Activated CD8-positive, alpha-beta memory T cell treated with anti-CD3 and anti-CD28 coated beads, Interleukin-2, amount 50 U/mL, for 1 hour (primary cell): ENCODE results near the gene HOXD9.

Source experiments
- DNase-seq: peaks from one replicate; pipeline ENCODE4 v3.0.0-alpha.2; 2020; ENCODE audit errors: extremely low read depth

The HOXD9 gene

DNA sequence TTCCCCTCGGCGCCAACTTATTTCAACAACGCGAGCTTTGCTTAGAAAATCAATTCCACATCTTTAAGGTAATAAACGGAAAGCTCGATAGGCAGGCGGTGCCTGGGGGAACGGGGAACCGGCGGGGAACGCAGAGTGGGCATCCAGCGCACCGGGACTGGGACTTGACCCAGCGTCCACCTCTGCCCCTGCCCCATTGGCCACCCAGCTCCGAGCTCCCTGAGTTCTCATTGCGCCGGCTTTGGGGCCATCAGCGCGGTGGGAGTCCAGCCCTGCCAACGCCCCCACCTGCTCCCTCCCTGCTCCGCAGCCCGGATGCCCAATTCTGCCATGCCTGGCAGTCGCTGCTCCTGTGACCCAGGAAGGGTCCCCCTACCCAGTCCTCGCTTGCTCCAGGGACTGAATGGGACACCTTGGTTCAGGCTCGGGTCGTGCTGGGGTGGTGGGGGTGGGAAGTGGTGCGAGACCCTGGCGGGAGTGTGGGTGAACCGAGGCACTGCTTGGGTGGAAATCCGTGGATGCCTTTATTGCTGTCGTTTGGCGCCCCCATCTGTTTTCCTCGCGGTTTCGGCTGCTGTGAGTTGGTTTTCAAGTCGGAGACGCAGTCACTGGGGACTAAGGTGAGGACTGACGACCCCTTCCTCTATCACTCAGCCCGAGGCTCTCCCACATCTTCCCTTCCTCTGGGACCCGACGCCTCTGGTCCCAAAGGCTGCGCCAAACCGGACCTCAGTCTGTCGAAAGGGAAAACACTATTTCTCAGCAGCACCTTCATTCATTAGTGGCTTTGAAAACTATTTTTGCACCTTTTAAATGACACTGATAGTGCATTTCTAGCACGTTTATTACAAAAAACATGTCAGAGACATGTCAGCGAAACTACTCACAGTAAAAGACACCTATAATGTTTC lies 36.4 kb upstream of the HOXD9 start:
- DNase-seq = no peak

DNA sequence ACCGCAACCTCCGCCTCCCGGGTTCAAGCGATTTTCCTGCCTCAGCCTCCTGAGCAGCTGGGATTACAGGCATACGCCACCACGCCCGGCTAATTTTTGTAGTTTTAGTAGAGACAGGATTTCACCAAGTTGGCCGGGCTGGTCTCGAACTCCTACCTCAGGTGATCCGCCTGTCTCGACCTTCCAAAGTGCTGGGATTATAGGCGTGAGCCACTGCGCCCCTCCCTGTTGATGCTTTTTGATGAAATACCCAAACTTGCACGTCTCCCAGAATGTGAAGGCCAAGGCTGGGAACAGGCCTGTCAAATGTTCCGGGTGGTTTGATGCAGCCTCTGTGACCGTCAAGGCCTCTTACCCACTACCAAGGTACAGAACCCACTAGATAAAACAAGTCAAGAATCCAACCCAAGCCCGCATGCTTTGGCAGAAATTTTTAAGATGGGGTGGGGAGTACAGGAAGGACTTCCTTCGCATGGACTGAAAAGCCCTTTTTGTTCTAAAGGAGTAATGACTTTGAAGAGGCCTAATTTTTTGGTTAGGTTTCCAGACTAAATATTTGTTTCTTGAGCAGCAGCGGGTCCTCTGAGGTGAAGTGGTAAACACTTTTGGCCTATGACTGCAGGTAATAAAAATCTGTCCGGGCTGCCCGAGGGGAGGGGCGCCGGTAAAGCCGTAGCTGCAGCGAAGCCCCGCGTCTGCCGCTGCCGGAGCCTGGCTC lies 35.0 kb upstream of the HOXD9 start:
- no peak for DNase-seq

DNA sequence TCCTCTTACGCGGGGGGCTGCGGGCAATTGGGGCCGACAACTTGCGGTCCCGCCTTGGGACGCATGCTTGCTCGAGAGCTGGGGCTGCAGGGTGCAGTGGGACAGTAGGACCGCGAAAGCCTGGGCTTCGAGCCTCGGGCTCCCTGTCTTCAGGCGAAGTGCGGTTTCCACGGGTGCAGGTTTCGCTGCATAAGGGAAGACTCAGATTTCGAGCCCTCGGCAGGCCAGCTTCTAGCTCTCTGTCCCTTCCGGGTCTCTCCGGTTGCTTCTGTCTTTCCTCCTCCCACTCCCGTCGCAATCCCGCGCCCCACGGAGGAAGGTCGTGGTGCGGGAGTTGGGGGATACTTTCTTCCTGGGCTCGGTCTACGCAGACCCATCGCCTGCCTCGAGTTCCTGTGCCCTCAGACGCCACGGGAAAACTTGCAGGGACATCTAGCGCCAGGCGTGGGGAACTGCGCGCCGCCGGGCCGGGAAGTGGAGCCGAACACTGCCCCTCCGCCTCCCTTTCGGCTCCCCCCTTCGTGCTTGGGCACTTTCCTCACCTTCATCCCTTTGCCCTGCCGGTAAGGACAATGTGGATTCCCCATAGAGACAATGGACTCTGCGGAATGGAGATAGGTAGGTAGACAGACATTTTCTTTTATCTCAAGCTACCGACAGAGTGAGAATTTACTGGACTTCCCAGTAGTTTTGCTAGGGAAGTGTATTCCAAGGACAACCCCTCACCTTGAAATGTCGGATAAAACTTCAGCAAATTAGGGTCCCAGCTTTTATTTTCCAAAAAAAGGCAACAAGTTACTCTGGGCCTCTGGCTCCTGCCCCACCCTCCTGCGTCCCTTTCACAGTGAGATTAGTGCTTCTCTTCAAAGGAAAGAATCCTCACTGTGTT lies 34.2 kb upstream of the HOXD9 start:
- no peak for DNase-seq

DNA sequence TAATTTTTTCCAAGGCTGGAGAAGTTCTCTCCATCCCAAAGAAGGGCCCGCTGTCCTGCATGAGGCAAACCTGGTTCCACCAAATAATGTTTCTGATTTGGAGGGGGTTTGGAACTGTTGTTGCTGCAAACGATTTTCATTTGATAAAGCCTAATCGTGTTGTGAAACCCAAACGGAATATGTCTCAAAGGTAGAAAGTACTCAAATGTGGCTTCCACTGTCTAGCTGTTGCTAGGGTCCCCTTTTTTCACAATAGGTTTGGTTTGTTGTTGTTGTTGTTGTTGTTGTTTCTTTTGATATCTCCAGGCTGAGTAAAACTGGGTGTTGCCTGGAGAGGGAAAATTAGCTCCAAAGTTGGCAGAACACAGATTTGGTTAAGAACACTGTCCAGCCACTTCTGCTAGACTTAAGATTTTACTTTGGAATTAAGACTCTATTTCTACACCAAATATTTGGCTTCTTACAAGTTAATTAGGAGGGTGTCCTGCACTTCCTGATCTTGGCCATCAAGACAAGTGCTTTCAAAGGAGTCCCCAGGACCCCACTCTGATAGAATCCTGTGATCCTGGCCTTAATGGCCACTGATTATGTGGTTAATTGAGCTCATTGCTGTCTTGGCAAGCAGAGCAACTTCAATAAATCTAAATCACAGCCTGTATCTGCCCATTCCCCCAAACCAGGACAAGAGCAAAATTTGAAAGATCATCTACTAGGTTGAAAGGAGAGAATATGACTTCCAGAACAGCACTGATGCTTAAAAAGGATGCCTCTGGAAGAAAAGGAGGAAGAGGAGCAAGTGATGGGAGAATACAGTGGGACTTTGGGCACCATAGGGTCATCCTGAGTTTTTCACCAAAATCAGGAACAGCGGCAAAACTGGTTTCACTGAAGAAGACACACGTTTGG lies 33.3 kb upstream of the HOXD9 start:
- DNase-seq = no peak

DNA sequence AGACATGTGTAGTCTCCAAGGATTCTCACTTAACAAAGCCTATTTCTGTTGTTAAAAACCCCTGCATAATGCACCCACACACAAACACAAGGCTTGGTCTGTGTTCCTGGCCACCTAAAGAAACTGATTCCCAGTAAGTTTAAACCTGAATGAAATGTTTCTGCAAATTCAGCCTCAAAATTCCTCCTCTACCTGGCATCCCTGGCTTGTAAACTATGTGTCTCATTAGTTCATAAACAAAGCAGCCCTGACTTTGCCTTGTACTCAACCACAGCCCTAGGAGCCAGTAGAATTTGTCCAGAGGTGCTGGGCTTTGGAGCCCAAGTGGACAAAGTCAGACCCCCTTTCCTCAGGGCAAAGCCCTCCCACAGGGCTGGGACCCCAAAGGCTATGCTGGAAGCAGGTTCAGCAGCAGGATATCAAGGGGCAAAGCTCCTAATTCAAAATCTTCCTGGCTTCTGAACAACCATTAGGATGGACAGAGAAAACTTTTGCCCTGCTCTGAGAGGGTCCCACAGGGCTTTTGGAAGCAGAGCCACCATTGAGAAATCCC lies 32.6 kb upstream of the HOXD9 start:
- DNase-seq = no peak

DNA sequence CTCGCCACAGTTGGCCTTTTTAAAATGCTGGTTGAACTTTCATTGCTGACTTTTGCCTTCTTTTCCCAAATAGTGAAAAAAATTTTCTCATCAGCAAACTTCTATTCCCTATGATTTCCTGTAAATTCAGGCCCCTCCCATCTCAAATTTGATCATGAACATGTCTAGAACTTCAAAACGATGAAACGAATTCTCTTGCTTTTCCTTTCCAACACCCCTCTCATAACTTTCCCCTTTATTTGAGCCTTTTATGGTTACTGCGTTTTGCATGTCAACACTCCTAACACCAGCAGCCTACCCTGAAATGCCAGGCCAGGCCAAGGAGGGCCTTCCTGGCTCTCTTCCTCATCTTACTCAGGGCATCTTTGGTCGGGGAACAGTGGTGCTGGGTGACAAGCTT lies 31.7 kb upstream of the HOXD9 start:
- no peak for DNase-seq

DNA sequence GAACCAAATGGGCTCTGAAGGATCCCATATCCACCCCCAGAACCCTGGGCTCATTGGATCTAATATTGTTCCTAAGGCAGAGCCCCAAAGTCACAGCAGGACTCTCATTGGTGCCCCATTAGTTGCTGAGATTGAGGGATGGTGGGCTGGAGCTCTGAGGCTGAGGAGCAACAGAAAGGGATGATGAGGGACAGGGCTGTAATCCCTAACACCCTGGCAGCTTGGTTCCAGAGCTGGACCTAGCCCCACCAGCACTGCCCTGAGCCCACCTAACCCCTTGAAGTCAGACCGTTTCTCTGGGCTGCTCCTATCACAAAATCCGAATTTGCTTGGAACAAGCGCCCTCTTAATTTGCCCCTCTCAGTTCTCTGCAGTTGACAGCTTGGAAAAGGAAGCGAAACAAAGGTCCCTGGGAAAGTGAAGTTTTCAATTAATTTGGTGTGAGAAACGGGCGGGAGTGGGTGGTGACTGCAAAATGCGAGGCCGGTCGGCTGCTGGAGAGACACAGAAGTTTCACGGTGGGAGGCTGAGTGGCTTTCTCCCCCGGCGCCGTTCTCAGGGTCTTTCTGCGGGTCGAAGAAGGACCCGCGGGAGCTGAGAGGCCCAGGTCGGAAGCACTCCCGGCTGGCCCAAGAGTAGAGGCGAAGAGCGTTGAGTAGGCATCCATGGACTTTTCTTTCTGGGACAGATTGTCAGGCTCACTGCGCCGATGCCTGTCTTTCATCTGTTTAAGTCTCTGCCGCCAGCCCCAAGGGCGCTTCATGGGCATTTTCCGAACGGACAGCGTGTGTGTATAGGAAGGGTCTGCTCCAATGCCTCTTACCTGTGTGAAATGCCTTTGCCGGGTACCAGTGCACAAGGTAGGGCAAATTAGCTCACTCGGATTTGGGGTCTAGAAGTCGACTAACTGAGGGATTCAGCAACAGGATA lies 30.9 kb upstream of the HOXD9 start:
- DNase-seq = no peak

DNA sequence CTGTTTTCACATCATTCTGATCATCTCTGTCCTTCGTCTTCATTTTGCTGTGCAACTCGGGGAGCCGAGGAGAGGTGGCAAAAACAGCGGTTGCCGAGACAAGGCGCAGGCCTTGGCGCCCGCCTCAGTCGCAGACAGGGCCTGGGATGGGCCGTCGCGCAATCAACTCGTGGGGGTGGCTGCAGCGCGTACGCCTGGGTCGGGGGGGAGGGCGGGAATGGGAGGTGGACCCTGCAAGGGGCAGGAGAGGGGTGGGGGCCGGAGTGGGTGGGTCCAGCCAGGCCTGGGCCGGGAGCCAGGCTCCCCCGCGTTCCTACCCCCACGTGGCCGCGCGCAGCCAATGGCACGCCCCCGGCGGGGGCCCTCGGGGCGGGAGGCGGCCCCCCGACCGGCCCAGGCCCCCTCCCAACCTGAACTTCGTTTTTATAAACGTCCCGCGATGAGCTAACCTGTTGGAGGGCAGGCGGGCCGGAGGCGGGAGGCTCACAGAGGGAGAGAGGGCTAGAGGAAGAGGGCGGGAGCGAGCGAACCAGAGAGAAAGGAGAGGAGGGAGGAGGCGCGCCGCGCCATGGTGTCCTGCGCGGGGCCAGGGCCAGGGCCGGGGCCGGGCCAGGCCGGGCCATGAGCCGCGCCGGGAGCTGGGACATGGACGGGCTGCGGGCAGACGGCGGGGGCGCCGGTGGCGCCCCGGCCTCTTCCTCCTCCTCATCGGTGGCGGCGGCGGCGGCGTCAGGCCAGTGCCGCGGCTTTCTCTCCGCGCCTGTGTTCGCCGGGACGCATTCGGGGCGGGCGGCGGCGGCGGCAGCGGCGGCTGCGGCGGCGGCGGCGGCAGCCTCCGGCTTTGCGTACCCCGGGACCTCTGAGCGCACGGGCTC lies 30.0 kb upstream of the HOXD9 start, which contains the start of gene HOXD13:
Gene HOXD13, plus strand, starts transcription at position 452 of the 875 bp plus-strand sequence. Its CDS starts 170 bp downstream, at position 622.
- DNase-seq = no peak

DNA sequence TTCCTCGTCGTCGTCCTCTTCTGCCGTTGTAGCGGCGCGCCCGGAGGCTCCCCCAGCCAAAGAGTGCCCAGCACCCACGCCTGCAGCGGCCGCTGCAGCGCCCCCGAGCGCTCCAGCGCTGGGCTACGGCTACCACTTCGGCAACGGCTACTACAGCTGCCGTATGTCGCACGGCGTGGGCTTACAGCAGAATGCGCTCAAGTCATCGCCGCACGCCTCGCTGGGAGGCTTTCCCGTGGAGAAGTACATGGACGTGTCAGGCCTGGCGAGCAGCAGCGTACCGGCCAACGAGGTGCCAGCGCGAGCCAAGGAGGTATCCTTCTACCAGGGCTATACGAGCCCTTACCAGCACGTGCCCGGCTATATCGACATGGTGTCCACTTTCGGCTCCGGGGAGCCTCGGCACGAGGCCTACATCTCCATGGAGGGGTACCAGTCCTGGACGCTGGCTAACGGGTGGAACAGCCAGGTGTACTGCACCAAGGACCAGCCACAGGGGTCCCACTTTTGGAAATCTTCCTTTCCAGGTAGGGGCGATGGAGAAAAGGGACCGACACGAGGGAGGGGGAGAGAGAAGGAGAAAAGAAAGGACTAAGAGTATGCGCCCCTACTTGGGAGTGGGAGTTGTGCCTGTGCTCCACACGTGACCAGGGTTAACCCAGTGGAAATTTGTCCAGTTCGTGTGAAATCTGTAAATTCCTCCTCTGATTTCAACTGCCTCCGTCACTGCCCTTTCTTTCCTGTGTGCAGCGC lies 29.2 kb upstream of the HOXD9 start:
- DNase-seq = no peak

DNA sequence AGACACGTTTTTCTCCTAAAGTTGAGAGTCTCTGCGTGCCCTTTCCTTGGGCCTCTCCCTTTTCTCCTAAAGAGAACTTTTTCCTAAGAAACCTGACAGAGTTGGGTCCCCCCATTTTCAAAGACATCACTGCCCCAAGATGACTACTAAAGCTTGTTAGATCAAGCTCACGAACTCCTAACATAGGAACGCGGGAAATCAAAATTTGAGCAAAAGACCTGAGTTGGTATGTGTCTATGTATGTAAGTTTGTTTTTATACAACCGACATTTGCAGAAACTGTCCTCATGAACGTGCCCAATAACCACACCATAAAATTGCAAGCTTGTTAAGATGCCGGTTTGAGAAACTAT lies 28.6 kb upstream of the HOXD9 start:
- no peak for DNase-seq

DNA sequence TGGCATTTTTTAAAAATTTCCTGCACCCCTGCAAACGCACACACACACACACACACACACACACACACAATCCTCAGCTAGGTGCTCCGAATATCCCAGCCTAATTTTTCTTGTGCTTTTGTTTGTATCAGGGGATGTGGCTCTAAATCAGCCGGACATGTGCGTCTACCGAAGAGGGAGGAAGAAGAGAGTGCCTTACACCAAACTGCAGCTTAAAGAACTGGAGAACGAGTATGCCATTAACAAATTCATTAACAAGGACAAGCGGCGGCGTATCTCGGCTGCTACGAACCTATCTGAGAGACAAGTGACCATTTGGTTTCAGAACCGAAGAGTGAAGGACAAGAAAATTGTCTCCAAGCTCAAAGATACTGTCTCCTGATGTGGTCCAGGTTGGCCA lies 28.2 kb upstream of the HOXD9 start:
- no peak for DNase-seq

DNA sequence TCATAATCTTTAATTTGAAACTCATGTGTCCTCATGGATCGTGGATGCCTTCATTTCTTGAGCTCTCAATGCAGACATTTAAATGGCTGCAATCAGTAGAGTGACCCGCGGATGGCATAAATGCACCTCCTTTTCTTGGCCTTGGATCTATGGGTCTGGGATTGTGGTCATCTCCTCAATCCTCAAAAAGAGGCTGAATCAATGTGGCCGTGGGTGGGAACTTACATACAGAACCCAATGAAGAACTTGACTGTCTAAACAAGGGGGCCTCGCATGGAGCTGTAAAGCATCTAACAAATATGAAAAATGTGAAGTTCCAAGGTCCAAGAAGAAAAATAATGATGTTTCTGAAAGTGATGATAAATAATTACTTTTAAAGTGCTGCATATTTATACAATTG lies 27.1 kb upstream of the HOXD9 start:
- no peak for DNase-seq

DNA sequence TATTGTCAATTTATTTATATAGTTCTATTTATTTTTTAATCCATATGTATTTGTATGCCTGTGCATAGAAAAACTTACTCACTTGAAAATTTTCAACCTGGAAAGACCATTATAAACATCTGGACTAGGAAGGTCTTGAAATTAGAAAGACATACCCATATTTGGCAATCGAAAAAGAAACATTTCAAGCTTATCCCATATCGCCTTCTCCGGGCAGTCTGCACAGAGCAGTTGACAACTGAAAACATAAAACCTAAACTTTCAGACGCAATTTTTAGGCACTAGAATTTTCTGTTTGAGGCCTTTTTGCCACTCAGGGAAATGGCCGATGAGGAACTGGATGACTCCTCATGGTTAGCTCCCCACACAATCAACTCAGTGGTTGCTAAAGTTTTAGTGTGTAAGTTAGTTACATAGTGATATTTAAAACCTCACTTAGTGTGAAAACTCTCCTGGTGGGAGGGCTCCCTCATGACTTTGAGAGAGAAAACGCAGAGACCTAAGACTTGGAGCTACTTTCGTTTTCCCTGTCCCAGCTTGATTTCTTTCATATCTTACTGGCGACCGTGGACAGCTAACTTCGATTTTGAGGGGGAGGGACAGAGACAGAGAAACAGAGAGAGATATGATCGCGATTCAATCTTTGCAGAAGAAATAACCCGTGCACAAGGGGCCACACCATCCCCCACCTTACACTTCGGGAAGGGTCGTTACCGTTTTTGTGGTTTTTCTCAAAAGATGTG lies 26.1 kb upstream of the HOXD9 start:
- no peak for DNase-seq

DNA sequence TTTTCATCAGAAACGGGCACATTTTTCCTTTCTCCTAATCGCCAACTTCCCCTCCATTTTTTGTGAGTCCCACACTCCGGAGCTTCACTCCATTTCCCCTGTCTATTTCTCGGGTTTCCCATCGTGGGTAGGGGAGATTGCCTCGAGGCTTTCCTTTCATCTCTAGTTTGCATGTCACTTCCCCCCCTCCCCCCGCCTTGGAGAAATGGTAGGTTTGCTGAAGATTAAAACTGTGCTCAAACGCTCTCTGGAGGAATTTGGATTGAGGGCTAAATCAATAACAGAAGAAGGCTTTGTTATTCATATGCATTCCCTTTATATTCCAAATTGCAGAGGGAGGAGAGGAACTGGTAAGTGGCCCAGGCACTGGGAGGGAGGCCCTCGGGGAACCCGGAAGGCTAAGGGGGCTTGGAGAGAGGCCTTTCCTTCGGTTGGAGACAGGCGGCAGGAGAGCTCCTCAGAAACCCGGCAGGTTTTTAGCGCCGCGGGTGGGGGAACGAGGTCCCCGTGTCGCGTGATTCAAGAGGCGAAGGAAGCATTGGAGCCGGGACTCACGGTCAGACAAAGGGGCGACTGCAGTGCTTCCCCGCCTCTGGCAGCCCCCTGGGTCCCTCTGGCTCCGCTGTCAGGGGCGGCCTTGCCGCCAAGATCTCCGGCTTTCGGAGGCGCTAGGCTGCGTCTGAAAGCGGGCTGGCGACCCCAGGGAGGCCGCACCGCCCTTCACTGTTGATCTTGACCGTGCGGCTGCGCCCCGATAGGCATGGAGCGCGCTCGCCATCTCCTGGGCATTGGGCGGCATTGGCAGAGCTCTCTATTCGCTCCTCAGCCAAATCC lies 25.3 kb upstream of the HOXD9 start:
- no peak for DNase-seq

DNA sequence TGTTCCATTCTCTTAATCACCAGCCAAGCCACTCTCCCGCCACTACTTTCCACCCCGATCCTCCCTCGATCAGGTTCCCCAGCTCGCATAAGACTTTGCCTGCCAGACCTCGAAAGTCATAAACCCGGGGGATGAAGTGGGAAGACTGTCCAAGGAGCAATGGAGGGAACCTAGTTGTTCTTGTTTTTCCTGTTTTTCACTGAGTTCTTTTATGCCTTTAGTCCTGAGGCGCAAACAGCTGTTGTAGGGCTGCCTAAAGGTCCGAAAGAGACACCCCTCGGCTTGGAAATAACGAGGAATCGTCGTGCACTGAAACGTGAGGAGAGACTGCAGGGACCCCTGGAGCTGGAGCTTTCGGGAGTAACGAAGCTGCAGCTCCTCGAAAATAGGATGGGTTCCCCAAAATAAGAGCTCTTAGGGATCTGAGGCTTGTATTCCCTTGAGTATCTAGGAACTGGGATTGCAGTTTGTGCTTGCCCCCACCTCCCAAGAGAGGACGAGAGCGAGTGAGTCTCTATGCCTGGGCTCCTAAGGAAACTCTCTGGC lies 24.6 kb upstream of the HOXD9 start:
- DNase-seq = no peak
